Choroid plexus epithelial cell (primary cell): ENCODE measurements around the gene COL25A1.
"Not testable (repeated sequence)": the region's sequence is repeated elsewhere in the genome, so short reads cannot be mapped to it uniquely, and the experiment has no call there.

Experiments
- DNase-seq: peaks from one replicate; pipeline ENCODE4 v3.0.0-alpha.2; 2010; ENCODE audit warnings: low read depth
- H3K4me3 ChIP-seq: 2 replicates; pipeline ENCODE4 v1.5.1; 2011; ENCODE audit warnings: low read depth, mild to moderate bottlenecking, control low read depth, low read length, moderate library complexity
- TF ChIP-seq, protein P1 (sequence below): conservative IDR thresholded peaks from 2 replicates; pipeline ENCODE4 v1.5.1; 2011; ENCODE audit warnings: low read depth, mild to moderate bottlenecking, control low read depth, inconsistent platforms, low read length, moderate library complexity

COL25A1 gene

DNA sequence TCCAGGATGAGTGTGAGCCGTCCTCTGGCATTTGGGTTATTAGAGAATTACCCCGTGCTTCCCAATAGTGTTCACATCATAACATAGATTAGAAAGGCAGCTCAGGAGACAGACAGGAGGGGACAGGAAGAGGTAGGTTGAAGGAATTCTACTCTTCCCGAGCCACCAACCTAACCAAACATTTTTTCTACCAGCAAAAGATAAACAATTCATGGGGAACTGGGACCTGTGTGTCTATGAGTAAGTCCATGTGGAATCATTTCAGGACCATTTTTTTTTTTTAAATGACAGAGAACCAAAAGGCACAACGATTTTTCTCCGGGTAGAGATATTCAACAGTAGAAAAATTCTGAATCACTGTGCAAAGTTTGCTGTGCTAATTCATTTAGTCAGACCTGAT lies 365.4 kb downstream of the COL25A1 start:
- TF ChIP-seq, protein P1, sequence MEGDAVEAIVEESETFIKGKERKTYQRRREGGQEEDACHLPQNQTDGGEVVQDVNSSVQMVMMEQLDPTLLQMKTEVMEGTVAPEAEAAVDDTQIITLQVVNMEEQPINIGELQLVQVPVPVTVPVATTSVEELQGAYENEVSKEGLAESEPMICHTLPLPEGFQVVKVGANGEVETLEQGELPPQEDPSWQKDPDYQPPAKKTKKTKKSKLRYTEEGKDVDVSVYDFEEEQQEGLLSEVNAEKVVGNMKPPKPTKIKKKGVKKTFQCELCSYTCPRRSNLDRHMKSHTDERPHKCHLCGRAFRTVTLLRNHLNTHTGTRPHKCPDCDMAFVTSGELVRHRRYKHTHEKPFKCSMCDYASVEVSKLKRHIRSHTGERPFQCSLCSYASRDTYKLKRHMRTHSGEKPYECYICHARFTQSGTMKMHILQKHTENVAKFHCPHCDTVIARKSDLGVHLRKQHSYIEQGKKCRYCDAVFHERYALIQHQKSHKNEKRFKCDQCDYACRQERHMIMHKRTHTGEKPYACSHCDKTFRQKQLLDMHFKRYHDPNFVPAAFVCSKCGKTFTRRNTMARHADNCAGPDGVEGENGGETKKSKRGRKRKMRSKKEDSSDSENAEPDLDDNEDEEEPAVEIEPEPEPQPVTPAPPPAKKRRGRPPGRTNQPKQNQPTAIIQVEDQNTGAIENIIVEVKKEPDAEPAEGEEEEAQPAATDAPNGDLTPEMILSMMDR, result no peak
- no peak for DNase-seq

DNA sequence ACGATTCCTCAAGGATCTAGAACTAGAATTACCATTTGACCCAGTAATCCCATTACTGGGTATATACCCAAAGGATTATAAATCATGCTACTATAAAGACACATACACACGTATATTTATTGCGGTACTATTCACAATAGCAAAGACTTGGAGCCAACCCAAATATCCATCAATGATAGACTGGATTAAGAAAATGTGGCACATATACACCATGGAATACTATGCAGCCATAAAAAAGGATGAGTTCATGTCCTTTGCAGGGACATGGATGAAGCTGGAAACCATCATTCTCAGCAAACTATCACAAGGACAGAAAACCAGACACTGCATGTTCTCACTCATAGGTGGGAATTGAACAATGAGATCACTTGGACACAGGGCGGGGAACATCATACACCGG lies 368.5 kb downstream of the COL25A1 start:
- not testable (repeated sequence) for H3K4me3 ChIP-seq, DNase-seq

More for the DNA sequence above, 365.4 kb downstream of the COL25A1 start:
- no peak overlapping the region for H3K4me3 ChIP-seq

DNA sequence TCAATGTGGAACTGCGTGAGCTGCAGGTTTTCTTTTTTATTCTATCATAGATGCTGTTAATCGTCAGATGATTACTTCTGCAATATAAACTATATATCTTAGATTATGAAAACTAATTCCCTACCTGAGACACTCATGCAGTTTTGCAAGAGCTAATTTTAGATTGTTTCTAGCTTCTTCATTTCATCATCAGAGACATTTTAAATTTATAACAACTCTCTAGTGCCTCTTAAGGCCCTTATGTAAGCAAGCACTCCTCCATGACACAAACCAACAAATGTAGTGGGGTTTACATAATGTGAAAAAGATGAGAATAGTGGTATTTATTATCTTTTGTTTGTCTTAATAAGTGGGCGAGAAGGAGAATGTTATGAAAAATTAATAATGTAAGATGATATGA lies 369.4 kb downstream of the COL25A1 start:
- no peak overlapping the region for H3K4me3 ChIP-seq
- TF ChIP-seq, protein P1, result no peak
- no peak for DNase-seq

DNA sequence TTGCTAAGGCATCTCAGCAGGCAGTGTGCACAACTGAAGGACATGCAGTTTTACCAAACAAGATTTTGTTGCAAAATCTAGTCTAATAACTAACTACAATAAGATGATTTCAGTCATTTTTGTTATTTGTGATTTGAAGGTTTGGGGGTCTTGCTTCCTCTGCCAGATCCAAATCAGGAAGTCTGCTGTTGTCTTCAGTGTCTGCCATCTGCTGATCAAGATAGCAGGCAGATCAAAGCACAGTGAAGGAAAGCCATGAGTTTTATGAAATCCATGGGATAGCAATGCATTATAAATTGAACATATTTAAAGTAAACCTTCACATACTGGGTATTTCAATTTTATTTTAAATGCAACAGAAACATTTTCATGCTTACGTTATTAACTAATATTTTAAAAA lies 370.5 kb downstream of the COL25A1 start:
- no peak overlapping the region for H3K4me3 ChIP-seq

DNA sequence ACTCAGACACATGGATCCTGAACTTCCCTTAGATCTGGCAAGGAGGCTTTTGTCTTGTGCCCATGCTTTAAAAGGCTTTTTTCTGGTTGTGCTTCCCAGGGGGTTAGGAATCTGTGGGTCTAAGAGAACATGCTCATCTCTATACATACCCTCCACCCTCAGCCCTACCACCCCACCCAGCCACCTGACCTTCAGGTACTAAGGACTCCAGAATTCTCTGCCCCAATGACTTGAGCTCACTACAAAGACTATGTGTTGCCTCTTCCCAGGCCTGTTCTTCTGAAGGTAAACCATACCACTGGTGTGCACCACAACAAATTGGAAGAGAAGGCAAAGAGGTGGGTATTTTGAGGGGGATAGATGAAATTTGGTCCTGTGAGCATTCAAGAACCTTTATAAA lies 372.3 kb downstream of the COL25A1 start:
- TF ChIP-seq, protein P1, result no peak
- DNase-seq, result no peak
- no peak overlapping the region for H3K4me3 ChIP-seq

More for the DNA sequence above, 370.5 kb downstream of the COL25A1 start:
- TF ChIP-seq, protein P1, result no peak
- DNase-seq, result no peak

DNA sequence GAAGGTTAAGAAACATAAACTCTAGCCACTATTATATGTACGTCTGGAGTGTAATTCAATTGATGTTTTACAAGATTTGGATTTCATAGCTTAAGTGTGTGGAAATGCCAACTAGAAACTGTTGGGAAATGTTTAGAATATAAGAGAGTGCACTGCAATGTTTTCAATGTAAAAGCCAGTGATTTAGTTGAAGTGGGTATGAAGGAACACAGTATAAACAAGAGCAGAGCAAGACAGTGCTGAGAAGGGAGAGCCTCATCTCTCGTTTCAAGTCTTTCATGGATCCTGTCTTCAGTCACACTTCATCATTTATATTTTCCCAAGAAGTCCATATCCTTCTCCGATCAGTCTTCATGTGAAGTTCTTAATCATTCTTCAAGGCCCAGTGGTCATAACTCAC lies 375.7 kb downstream of the COL25A1 start:
- no peak overlapping the region for H3K4me3 ChIP-seq
- DNase-seq, result no peak
- TF ChIP-seq, protein P1, result no peak

DNA sequence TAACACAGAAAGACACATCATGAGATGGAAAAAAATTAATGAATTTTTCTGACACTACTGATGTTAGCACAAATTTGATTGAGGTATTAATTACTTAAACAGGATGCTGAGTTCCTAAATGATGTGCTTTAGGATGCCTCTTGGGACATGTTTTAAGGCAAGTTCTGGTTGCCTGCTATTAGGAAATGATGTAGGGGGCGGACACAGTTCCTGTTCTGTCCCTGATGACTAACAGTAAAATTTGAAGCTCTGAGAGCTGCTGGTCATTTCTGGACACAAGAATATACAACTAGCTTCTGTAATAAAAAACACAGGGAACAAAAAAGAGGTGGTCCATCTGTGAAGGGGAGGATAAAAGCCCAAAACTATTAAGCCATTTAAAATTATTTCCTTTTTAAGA lies 376.4 kb downstream of the COL25A1 start:
- TF ChIP-seq, protein P1, result no peak
- DNase-seq, result peak; percentile 41
- H3K4me3 ChIP-seq, result no peak overlapping the region

DNA sequence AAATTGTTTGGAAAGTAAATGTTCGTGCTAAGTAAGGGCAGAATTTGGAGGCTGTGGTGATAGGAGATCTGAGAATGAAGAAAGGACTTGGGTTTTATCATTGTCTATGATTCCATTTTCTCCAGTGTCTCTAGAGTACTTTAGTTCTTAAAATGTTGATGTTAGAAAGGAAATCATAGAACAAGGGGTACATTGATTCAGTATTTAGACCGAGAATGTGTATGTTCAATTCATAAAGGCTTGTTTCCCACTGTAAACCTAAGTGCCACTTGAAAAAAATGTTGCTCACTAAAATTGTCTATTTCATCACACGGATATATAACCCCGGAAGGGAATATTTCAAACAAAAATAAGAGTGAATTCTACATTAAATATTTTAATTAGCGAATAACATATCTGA lies 380.3 kb downstream of the COL25A1 start:
- TF ChIP-seq, protein P1, result no peak
- H3K4me3 ChIP-seq, result no peak overlapping the region
- DNase-seq, result no peak
